K562 (cell line): Measurements from ENCODE around the gene ITPKB. TPM values are rescaled to one million over a fixed set of nuclear protein-coding genes. Genes with fewer than 3 reads are reported as not detected.

ENCODE experiments used
- ATAC-seq: fragments of 200-7000 bp; cut with Tn5 transposase; 3 replicates; pipeline ENCODE4 v1.9.1; 2020; ENCODE audit warnings: moderate library complexity
- BruUV-seq: library from RNA; stranded (reverse); fragments of 400-500 nt; replicated peaks from 2 replicates; lab custom pipeline; 2021; lab: Mats Ljungman, UMichigan
- CTCF ChIA-PET: fragments of 300-600 bp; formaldehyde crosslinking; extraction: SDS; loops from one replicate; lab custom pipeline; 2021; ENCODE audit warnings: low intra/inter-chr PET ratio; lab: Yijun Ruan, JAX
- POLR2A ChIA-PET: fragments of 300-600, 350-650 bp; sonication (Branson Sonifier 250); formaldehyde crosslinking; extraction: SDS; loops from one replicate; lab custom pipeline; 2021; ENCODE audit warnings: antibody characterized with exemption, inconsistent platforms; lab: Yijun Ruan, JAX
- DNase-seq, 4 experiments: peaks; one replicate each; pipeline versions ENCODE4 v3.0.0 to v3.0.0-alpha.2; 2011 to 2018; ENCODE audit warnings: low spot score in 3 of 4, mixed read lengths in 3 of 4; ENCODE audit errors: extremely low read depth in 1 of 4
- FAIRE-seq: peaks from 2 replicates; lab custom pipeline; 2011; peaks lifted over from hg19 to GRCh38; lab: Jason Lieb, UNC
- H2AFZ ChIP-seq: 2 replicates; pipeline ENCODE4 v1.6.0; 2011; ENCODE audit warnings: low read depth, low read length, control low read depth, inconsistent platforms
- H3K27ac ChIP-seq: fragments of 200-600 bp; 3 replicates; pipeline ENCODE4 v1.8.0; 2011; ENCODE audit warnings: low read depth, mild to moderate bottlenecking, control low read depth, inconsistent platforms, low read length, moderate library complexity, mixed read lengths; ENCODE audit errors: extremely low read depth
- H3K27me3 ChIP-seq, 2 experiments: fragments of 300-600 bp in 1 of 2; 2 replicates in 1 of 2; 3 replicates in 1 of 2; pipeline versions ENCODE4 v1.6.0 to v1.8.0; 2011; ENCODE audit warnings: inconsistent platforms in 2 of 2, low read length in 2 of 2, mild to moderate bottlenecking in 1 of 2, mixed read lengths in 1 of 2, moderate library complexity in 1 of 2; ENCODE audit not compliant: control insufficient read depth in 2 of 2, insufficient read depth in 2 of 2
- H3K36me3 ChIP-seq: fragments of 300-600 bp; 3 replicates; pipeline ENCODE4 v1.8.0; 2011; ENCODE audit warnings: mild to moderate bottlenecking, low read length, inconsistent platforms; ENCODE audit not compliant: control insufficient read depth, insufficient read depth
- H3K4me1 ChIP-seq, 2 experiments: fragments of 200-600 bp in 1 of 2; replicated peaks in 1 of 2; 2 replicates in 1 of 2; 3 replicates in 1 of 2; pipeline versions ENCODE4 v1.5.1 to v1.8.0; 2011; ENCODE audit warnings: inconsistent platforms in 2 of 2, low read length in 2 of 2, mild to moderate bottlenecking in 1 of 2, mixed read lengths in 1 of 2, moderate library complexity in 1 of 2; ENCODE audit not compliant: control insufficient read depth in 2 of 2, insufficient read depth in 2 of 2
- H3K4me2 ChIP-seq: 2 replicates; pipeline ENCODE4 v1.6.1; 2011; ENCODE audit warnings: low read length, control low read depth, inconsistent platforms, mixed read lengths; ENCODE audit not compliant: insufficient read depth
- H3K4me3 ChIP-seq: fragments of 200-600 bp; sonication (generic), shearing (Covaris generic); 2 replicates; pipeline ENCODE4 v1.5.1; 2016; ENCODE audit warnings: control low read depth, inconsistent platforms
- H3K79me2 ChIP-seq: fragments of 200-600 bp; 3 replicates; pipeline ENCODE4 v1.8.0; 2011; ENCODE audit warnings: low read length, inconsistent platforms; ENCODE audit not compliant: control insufficient read depth, insufficient read depth
- H3K9ac ChIP-seq, 2 experiments: 2 replicates each; pipeline versions ENCODE4 v1.6.0 to v1.6.1; 2011; ENCODE audit warnings: low read depth in 2 of 2, low read length in 2 of 2, control low read depth in 1 of 2, inconsistent platforms in 1 of 2, mild to moderate bottlenecking in 1 of 2, mixed read lengths in 1 of 2; ENCODE audit not compliant: insufficient read depth in 1 of 2
- H3K9me1 ChIP-seq: one replicate; pipeline ENCODE4 v1.6.0; 2011; ENCODE audit warnings: inconsistent platforms, mild to moderate bottlenecking, low read length, moderate library complexity; ENCODE audit not compliant: control insufficient read depth, insufficient read depth
- H3K9me3 ChIP-seq: replicated peaks from 2 replicates; pipeline ENCODE4 v1.5.1; 2011; ENCODE audit warnings: low read depth, low read length, inconsistent platforms; ENCODE audit not compliant: control insufficient read depth, insufficient read depth
- H4K20me1 ChIP-seq: replicated peaks from 2 replicates; pipeline ENCODE4 v1.6.1; 2011; ENCODE audit warnings: low read length, inconsistent platforms, mixed read lengths; ENCODE audit not compliant: control insufficient read depth, insufficient read depth
- ARID1B ChIP-seq: fragments of 450-650 bp; IDR thresholded peaks from 2 replicates; pipeline ENCODE4 v1.6.1; 2016; ENCODE audit warnings: antibody characterized with exemption, mild to moderate bottlenecking, inconsistent platforms
- CBX2 ChIP-seq: fragments of 200-600 bp; sonication (generic); IDR thresholded peaks from one replicate; pipeline ENCODE4 v1.6.1; 2012; ENCODE audit warnings: mild to moderate bottlenecking, low read length, inconsistent platforms; ENCODE audit not compliant: insufficient read depth, poor library complexity, severe bottlenecking
- CLOCK ChIP-seq: fragments of 250-450 bp; sonication (Bioruptor Pico); IDR thresholded peaks from 2 replicates; pipeline ENCODE4 v1.4.0; 2020; ENCODE audit warnings: mild to moderate bottlenecking, moderate library complexity, borderline replicate concordance
- MBD2 ChIP-seq: sonication (generic); IDR thresholded peaks from 2 replicates; pipeline ENCODE4 v1.6.1; 2016; ENCODE audit warnings: low read depth, borderline replicate concordance
- PKNOX1 ChIP-seq: fragments of 450-650 bp; IDR thresholded peaks from 2 replicates; pipeline ENCODE4 v1.6.1; 2016
- RBBP5 ChIP-seq: fragments of 200-600 bp; sonication (generic); IDR thresholded peaks from 2 replicates; pipeline ENCODE4 v1.6.1; 2012; ENCODE audit warnings: borderline replicate concordance, mild to moderate bottlenecking, low read length, control low read depth, inconsistent platforms; ENCODE audit not compliant: insufficient read depth, poor library complexity, severe bottlenecking
- SFPQ ChIP-seq: fragments of 200-400 bp; formaldehyde crosslinking; IDR thresholded peaks from 2 replicates; pipeline ENCODE4 v1.6.1; 2017; ENCODE audit warnings: mild to moderate bottlenecking, low read depth, low read length, moderate library complexity
- STAG1 ChIP-seq: sonication (generic); formaldehyde crosslinking; IDR thresholded peaks from 2 replicates; pipeline ENCODE4 v1.5.0; 2020; ENCODE audit warnings: missing genetic modification reagents, borderline replicate concordance
- TBL1XR1 ChIP-seq, 2 experiments: IDR thresholded peaks; 2 replicates each; pipeline ENCODE4 v1.6.1; 2012; ENCODE audit warnings: improper control_type of control experiment in 2 of 2, low read length in 2 of 2, mild to moderate bottlenecking in 1 of 2
- TBP ChIP-seq: optimal IDR thresholded peaks from 2 replicates; pipeline ENCODE3; 2011; ENCODE audit warnings: low read depth, low read length, improper control_type of control experiment
- TOE1 ChIP-seq, 2 experiments: fragments of 450-650 bp in 1 of 2; sonication (generic) in 1 of 2; formaldehyde crosslinking in 1 of 2; IDR thresholded peaks; 2 replicates each; pipeline versions ENCODE4 v1.7.1 to v1.8.0; 2016 to 2022; ENCODE audit warnings: borderline replicate concordance in 2 of 2, mild to moderate bottlenecking in 2 of 2, antibody characterized with exemption in 1 of 2, inconsistent platforms in 1 of 2, low read depth in 1 of 2, missing genetic modification reagents in 1 of 2, moderate library complexity in 1 of 2
- ZKSCAN1 ChIP-seq: fragments of 150-350 bp; IDR thresholded peaks from 2 replicates; pipeline ENCODE4 v1.6.1; 2016; ENCODE audit warnings: low read depth, low read length
- ZNF12 ChIP-seq: sonication (generic); formaldehyde crosslinking; IDR thresholded peaks from 2 replicates; pipeline ENCODE4 v1.4.0; 2020; ENCODE audit warnings: mild to moderate bottlenecking, missing genetic modification reagents
- ZNF347 ChIP-seq: fragments of 450-650 bp; formaldehyde crosslinking; IDR thresholded peaks from 2 replicates; pipeline ENCODE4 v1.4.0; 2020; ENCODE audit warnings: low read depth, mild to moderate bottlenecking, moderate library complexity
- ZNF75A ChIP-seq: fragments of 450-650 bp; formaldehyde crosslinking; IDR thresholded peaks from 2 replicates; pipeline ENCODE4 v1.4.0; 2020; ENCODE audit warnings: mild to moderate bottlenecking
- WGBS: fragments of 100-300 bp; shearing (Covaris generic); methylation state at CpG from one replicate; pipeline ENCODE4 v1.1.6; 2016; ENCODE audit warnings: low coverage, mixed read lengths; ENCODE audit not compliant: insufficient coverage; ENCODE audit errors: missing lambda C conversion rate; 5-methylcytosine and 5-hydroxymethylcytosine counted together
- in situ Hi-C: fragments of 300-500 bp; cut with MboI; formaldehyde crosslinking; loops from 4 replicates; pipeline ENCODE4 v1.15.0; 2018; ENCODE audit warnings: inconsistent platforms, mixed read lengths
- intact Hi-C: fragments of 100-400 bp; cut with micrococcal nuclease; formaldehyde crosslinking; loops from 2 replicates; pipeline ENCODE4 v1.14.2; 2022
- polyA plus RNA-seq, 8 experiments: library from polyadenylated mRNA; depleted of rRNA in 4 of 8; stranded (reverse) in 5 of 8; unstranded in 3 of 8; fragments of >200 nt; fragmentation: Nextera tagmentation in 2 of 8; fragmentation: Illumina TruSeq in 1 of 8; extraction: Ambion mirVana in 2 of 8; extraction: Trizol in 1 of 8; gene quantifications; 2 replicates each; pipeline versions ENCODE4 v1.2.1 to v1.2.3, GENCODE V29; 2011 to 2014; ENCODE audit warnings: inconsistent platforms in 1 of 8, missing spikeins in 1 of 8
- total RNA-seq, 7 experiments: library from RNA; depleted of rRNA in 6 of 7; stranded (reverse); fragments of >200 nt in 6 of 7; fragmentation: Illumina TruSeq in 2 of 7; extraction: Trizol in 2 of 7; gene quantifications; 2 replicates each; pipeline versions ENCODE4 v1.2.1 to v1.2.3, GENCODE V29; 2011 to 2021; ENCODE audit warnings: low replicate concordance in 1 of 7

The ITPKB gene
- total and polyA plus RNA-seq, 9 of the 15 experiments (the other 6 are each of a cell fraction or from before 2014, with no cell fraction given): 0.01 to 0.22 TPM; not detected in 7

- no peak for TF ChIP-seq PKNOX1
- no peak for TF ChIP-seq RBBP5
- no peak for TF ChIP-seq MBD2
- no peak for TF ChIP-seq ZNF75A
These were observed 5.2 kb downstream of the ITPKB start (continued) for GRCh38 chr1:226733876-226734275.

GRCh38 chr1:226733304-226733703 lies 5.8 kb downstream of the ITPKB start:
- H3K27me3 ChIP-seq: peaks cover 50 to 64% of the 10 kb centered on the region in 2 experiments
- H3K9ac ChIP-seq: no peak overlapping the region
- H4K20me1 ChIP-seq: peaks cover 4% of the 10 kb centered on the region; the same call in 1 of the 2 replicates
- H2AFZ ChIP-seq: no peak overlapping the region
- POLR2A ChIA-PET: interaction anchor here (0.6 kb wide), 1 partner anchor 1686 kb away, joined by 3 read pairs; no protein-coding TSS in a partner anchor
- no peak overlapping the region for H3K4me3 ChIP-seq
- in situ Hi-C loops (no loop called here), intact Hi-C loops (no loop called here)
- no peaks in the 10 kb centered on the region for H3K9me3 ChIP-seq
- no peak for FAIRE-seq
- no TSS peak for BruUV-seq
- H3K4me1 ChIP-seq: peaks cover 0 to 17% of the 10 kb centered on the region in 2 experiments; a peak in 1 of 5 replicates
- CTCF ChIA-PET: no interaction called here
- no peaks in the 10 kb centered on the region for H3K36me3 ChIP-seq
- WGBS: 1% methylated on average over 4 of the region's 4 CpGs
- no peak for ATAC-seq
- H3K4me2 ChIP-seq: no peak overlapping the region
- no peaks in the 10 kb centered on the region for H3K9me1 ChIP-seq
- DNase-seq: peak in 1 of 4 experiments; percentile 21
- no peaks in the 10 kb centered on the region for H3K79me2 ChIP-seq
- H3K27ac ChIP-seq: no peak overlapping the region
- TF ChIP-seq TBP (no peak), ARID1B (peak; percentile 53; the same call in 1 of the 2 replicates), CLOCK (CRISPR knock-in tag) (no peak), CBX2 (no peak), TOE1 (IDR thresholded peaks at IDR 0.05; ENCODE audit: borderline replicate concordance) (no peak), TOE1 (CRISPR knock-in tag; IDR thresholded peaks at IDR 0.05; ENCODE audit: borderline replicate concordance, low read depth) (no peak), TBL1XR1 (IDR thresholded peaks at IDR 0.05; ENCODE audit: low read length in 2 of 2) (0 out of 4 replicates have a peak, but pooled peaks of 1 of the 2 experiments have one; percentile 15), ZNF347 (no peak), SFPQ (no peak), ZKSCAN1 (no peak), ZNF12 (CRISPR knock-in tag) (no peak), STAG1 (CRISPR knock-in tag) (no peak)
